HepG2 (cell line): Measurements from ENCODE around the gene TPD52L2. TPM values are rescaled to one million over a fixed set of nuclear protein-coding genes. Genes with fewer than 3 reads are reported as not detected.
A peak's percentile ranks its signal among the peaks of the same experiment; 100 is the strongest.

ENCODE experiments used
- ARID3A ChIP-seq: IDR thresholded peaks from 2 replicates; pipeline ENCODE4 v1.6.1; 2012; ENCODE audit warnings: low read depth, low read length, improper control_type of control experiment
- CERS6 ChIP-seq: sonication (generic); formaldehyde crosslinking; IDR thresholded peaks from 2 replicates; pipeline ENCODE4 v1.5.0; 2020; ENCODE audit warnings: missing genetic modification reagents
- E2F2 ChIP-seq: sonication (generic); formaldehyde crosslinking; IDR thresholded peaks from 2 replicates; pipeline ENCODE4 v1.4.0; 2020; ENCODE audit warnings: missing genetic modification reagents, borderline replicate concordance
- HDAC6 ChIP-seq: fragments of 200-600 bp; sonication (generic); IDR thresholded peaks from 2 replicates; pipeline ENCODE4 v1.7.0; 2017; ENCODE audit warnings: mild to moderate bottlenecking, antibody characterized with exemption, low read length, low read depth
- HES4 ChIP-seq: sonication (generic); formaldehyde crosslinking; IDR thresholded peaks from 2 replicates; pipeline ENCODE4 v1.9.0; 2021; ENCODE audit warnings: mild to moderate bottlenecking, missing genetic modification reagents, borderline replicate concordance
- MXI1 ChIP-seq: IDR thresholded peaks from 3 replicates; pipeline ENCODE4 v1.6.1; 2012; ENCODE audit warnings: low read depth, low read length, inconsistent platforms, borderline replicate concordance
- NR1H2 ChIP-seq: sonication (generic); formaldehyde crosslinking; IDR thresholded peaks from 2 replicates; pipeline ENCODE4 v1.8.1; 2022; ENCODE audit warnings: low read depth, missing genetic modification reagents, borderline replicate concordance
- PBX3 ChIP-seq: sonication (generic); formaldehyde crosslinking; IDR thresholded peaks from 2 replicates; pipeline ENCODE4 v1.8.1; 2023; ENCODE audit warnings: missing genetic modification reagents, inconsistent platforms, borderline replicate concordance
- RBM22 ChIP-seq: fragments of 200-400 bp; formaldehyde crosslinking; optimal IDR thresholded peaks from 2 replicates; pipeline ENCODE3; 2017; ENCODE audit warnings: mild to moderate bottlenecking, low read length, moderate library complexity
- RELA ChIP-seq: sonication (generic); formaldehyde crosslinking; IDR thresholded peaks from 2 replicates; pipeline ENCODE4 v1.4.0; 2020; ENCODE audit warnings: missing genetic modification reagents
- SIX1 ChIP-seq: sonication (generic); formaldehyde crosslinking; IDR thresholded peaks from 2 replicates; pipeline ENCODE4 v1.4.0; 2020; ENCODE audit warnings: missing genetic modification reagents, borderline replicate concordance
- ZBTB37 ChIP-seq: sonication (generic); formaldehyde crosslinking; IDR thresholded peaks from 2 replicates; pipeline ENCODE4 v1.4.0; 2020; ENCODE audit warnings: mild to moderate bottlenecking, missing genetic modification reagents
- ZFP37 ChIP-seq: sonication (generic); formaldehyde crosslinking; IDR thresholded peaks from 2 replicates; pipeline ENCODE4 v1.4.0; 2020; ENCODE audit warnings: missing genetic modification reagents, borderline replicate concordance
- ZFY ChIP-seq: sonication (generic); formaldehyde crosslinking; IDR thresholded peaks from 2 replicates; pipeline ENCODE4 v1.4.0; 2020; ENCODE audit warnings: missing genetic modification reagents
- ZNF136 ChIP-seq: sonication (generic); formaldehyde crosslinking; IDR thresholded peaks from 2 replicates; pipeline ENCODE4 v1.8.1; 2022; ENCODE audit warnings: low read depth, mild to moderate bottlenecking, moderate library complexity, missing genetic modification reagents
- ZNF224 ChIP-seq: sonication (generic); formaldehyde crosslinking; IDR thresholded peaks from 2 replicates; pipeline ENCODE4 v1.5.0; 2020; ENCODE audit warnings: mild to moderate bottlenecking, missing genetic modification reagents
- ZNF225 ChIP-seq: sonication (generic); formaldehyde crosslinking; IDR thresholded peaks from 2 replicates; pipeline ENCODE4 v1.4.0; 2020; ENCODE audit warnings: mild to moderate bottlenecking, missing genetic modification reagents
- ZNF292 ChIP-seq: sonication (generic); formaldehyde crosslinking; IDR thresholded peaks from 2 replicates; pipeline ENCODE4 v1.8.1; 2022; ENCODE audit warnings: mild to moderate bottlenecking, low read depth, missing genetic modification reagents, borderline replicate concordance
- ZNF552 ChIP-seq: sonication (generic); formaldehyde crosslinking; IDR thresholded peaks from 2 replicates; pipeline ENCODE4 v1.9.0; 2022; ENCODE audit warnings: missing genetic modification reagents, mild to moderate bottlenecking, borderline replicate concordance
- ZNF557 ChIP-seq: sonication (generic); formaldehyde crosslinking; IDR thresholded peaks from 2 replicates; pipeline ENCODE4 v1.4.0; 2020; ENCODE audit warnings: missing genetic modification reagents
- ZNF800 ChIP-seq: sonication (generic); formaldehyde crosslinking; IDR thresholded peaks from 2 replicates; pipeline ENCODE4 v1.4.0; 2020; ENCODE audit warnings: missing genetic modification reagents
- polyA plus RNA-seq, 8 experiments: library from polyadenylated mRNA; depleted of rRNA in 3 of 8; stranded (reverse) in 7 of 8; unstranded in 1 of 8; fragments of >200 nt; fragmentation: Illumina TruSeq in 4 of 8; extraction: Trizol in 4 of 8; gene quantifications; 2 replicates each; pipeline versions ENCODE4 v1.2.1 to v1.2.3, GENCODE V29; 2011 to 2016; ENCODE audit warnings: low read depth in 4 of 8, missing spikeins in 1 of 8, mixed read lengths in 1 of 8; ENCODE audit not compliant: insufficient read depth in 1 of 8
- total RNA-seq, 5 experiments: library from RNA; depleted of rRNA; stranded (reverse); fragments of >200 nt; fragmentation: Illumina TruSeq; extraction: Trizol; gene quantifications; 2 replicates each; pipeline ENCODE4 v1.2.3, GENCODE V29; 2016; ENCODE audit warnings: low read depth in 1 of 5

The TPD52L2 gene
- total and polyA plus RNA-seq, 2 of the 13 experiments (the other 11 are each of a cell fraction or from before 2014, with no cell fraction given), result 156 to 184 TPM

GRCh38 chr20:63864545-63864977 lies 509 bp upstream of the TPD52L2 start (continued):
- TF ChIP-seq HES4 (peak; percentile 1; the same call in 1 of the 2 replicates), E2F2 (CRISPR knock-in tag) (peak; percentile 86; the same call in 1 of the 2 replicates), ZNF292 (CRISPR knock-in tag) (no peak), ZNF136 (CRISPR knock-in tag) (peak; percentile 71; the same call in 1 of the 2 replicates), ZFP37 (CRISPR knock-in tag) (peak; percentile 60; the same call in 1 of the 2 replicates), ARID3A (no peak), ZNF552 (CRISPR knock-in tag) (peak; percentile 16; the same call in 1 of the 2 replicates), CERS6 (CRISPR knock-in tag) (0 out of 2 replicates have a peak, but pooled peaks have one; percentile 56), ZNF225 (CRISPR knock-in tag) (0 out of 2 replicates have a peak, but pooled peaks have one; percentile 17), SIX1 (CRISPR knock-in tag) (no peak), NR1H2 (CRISPR knock-in tag) (no peak), HDAC6 (peak; percentile 78; the same call in 1 of the 2 replicates), ZNF557 (CRISPR knock-in tag) (0 out of 2 replicates have a peak, but pooled peaks have one; percentile 10), ZNF800 (CRISPR knock-in tag) (peak; percentile 32; the same call in 1 of the 2 replicates), ZBTB37 (CRISPR knock-in tag) (0 out of 2 replicates have a peak, but pooled peaks have one; percentile 20), RELA (CRISPR knock-in tag) (no peak), ZNF224 (CRISPR knock-in tag) (0 out of 2 replicates have a peak, but pooled peaks have one; percentile 0), ZFY (CRISPR knock-in tag) (peak; percentile 37; the same call in 1 of the 2 replicates), MXI1 (no peak), RBM22 (peak; percentile 79), PBX3 (CRISPR knock-in tag) (peak; percentile 81; the same call in 1 of the 2 replicates)
